ACC112 (cell line): Measurements from ENCODE around the gene CAP2.

Experiments
- H2AFZ ChIP-seq: fragments of 200-600 bp; sonication (generic); one replicate; pipeline ENCODE4 v1.6.0; 2017; ENCODE audit warnings: antibody characterized with exemption, low read length; ENCODE audit not compliant: unreplicated experiment
- H3K27ac ChIP-seq: fragments of 200-600 bp; sonication (generic); 2 replicates; pipeline ENCODE4 v1.5.1; 2014; ENCODE audit warnings: low read depth, mild to moderate bottlenecking, antibody characterized with exemption, low read length, moderate library complexity
- H3K27me3 ChIP-seq: fragments of 200-600 bp; sonication (generic); 2 replicates; pipeline ENCODE4 v1.6.1; 2014; ENCODE audit warnings: mild to moderate bottlenecking, antibody characterized with exemption, low read length, moderate library complexity, mixed read lengths; ENCODE audit not compliant: insufficient read depth
- H3K36me3 ChIP-seq: fragments of 200-600 bp; sonication (generic); 2 replicates; pipeline ENCODE4 v1.6.1; 2016; ENCODE audit warnings: mild to moderate bottlenecking, antibody characterized with exemption, low read length, moderate library complexity, mixed read lengths; ENCODE audit not compliant: insufficient read depth
- H3K4me1 ChIP-seq: fragments of 200-600 bp; sonication (generic); one replicate; pipeline ENCODE4 v1.6.1; 2016; ENCODE audit warnings: low read length, mixed read lengths; ENCODE audit not compliant: insufficient read depth, unreplicated experiment, control insufficient read depth
- H3K4me3 ChIP-seq: fragments of 200-600 bp; sonication (generic); 2 replicates; pipeline ENCODE4 v1.5.1; 2014; ENCODE audit warnings: mild to moderate bottlenecking, low read depth, low read length
- H3K79me2 ChIP-seq: fragments of 200-600 bp; sonication (generic); one replicate; pipeline ENCODE4 v1.6.0; 2016; ENCODE audit warnings: low read length; ENCODE audit not compliant: control insufficient read depth, unreplicated experiment, insufficient read depth

Gene CAP2

DNA sequence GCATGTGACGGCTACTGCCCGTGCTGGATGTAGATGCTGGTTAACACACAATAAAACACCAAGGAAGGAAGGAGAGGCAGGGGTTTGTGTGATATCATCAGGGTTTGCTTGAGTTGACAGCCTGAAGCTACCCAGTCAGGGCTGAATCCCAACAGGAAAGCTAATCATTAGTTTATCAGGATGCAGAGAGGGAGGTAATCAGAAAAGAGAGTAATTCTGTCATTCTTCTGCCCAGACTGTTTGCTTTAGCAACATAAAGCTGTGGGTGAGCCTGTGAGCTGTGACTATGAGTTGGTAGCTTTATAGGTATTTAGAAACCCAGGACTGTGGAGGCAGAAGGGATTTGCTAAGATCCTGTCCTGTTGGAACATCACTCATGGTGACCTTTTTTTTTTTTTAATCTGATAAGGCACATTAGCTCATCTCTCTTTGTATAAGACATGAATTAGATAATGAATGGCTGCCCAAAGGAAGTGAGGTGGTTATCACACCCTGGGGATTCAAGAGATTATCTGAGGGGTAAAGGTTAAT, 79.3 kb downstream of the CAP2 start:
- H3K27ac ChIP-seq: no peak overlapping the region
- no peak overlapping the region for H2AFZ ChIP-seq
- no peak overlapping the region for H3K4me3 ChIP-seq

DNA sequence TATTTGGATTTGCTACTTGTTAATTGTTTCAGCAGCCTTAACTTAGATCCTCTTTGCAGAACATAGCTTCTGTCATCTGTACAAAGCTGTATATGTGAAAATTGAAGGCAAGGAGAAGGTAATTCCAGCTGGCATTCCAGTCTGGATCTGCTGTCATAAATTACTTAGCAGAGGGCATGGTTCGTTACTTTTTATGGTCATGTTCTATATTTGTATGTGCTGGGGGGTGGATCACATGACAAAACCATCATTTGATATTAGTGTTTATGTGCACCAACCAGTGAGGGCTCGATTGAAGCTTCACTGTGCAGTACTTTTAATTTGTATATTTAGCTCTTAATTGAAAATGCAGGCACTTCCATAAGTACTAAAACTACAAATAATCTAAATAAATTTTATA, 80.2 kb downstream of the CAP2 start:
- H3K4me1 ChIP-seq: peaks cover 9% of the 10 kb centered on the region
- H3K4me3 ChIP-seq: no peak overlapping the region
- no peaks in the 10 kb centered on the region for H3K79me2 ChIP-seq
- H3K36me3 ChIP-seq: no peaks in the 10 kb centered on the region
- no peaks in the 10 kb centered on the region for H3K27me3 ChIP-seq
- no peak overlapping the region for H2AFZ ChIP-seq
- no peak overlapping the region for H3K27ac ChIP-seq

More for the DNA sequence above, 79.3 kb downstream of the CAP2 start:
- Histone ChIP-seq H3K4me1 (peaks cover 9% of the 10 kb centered on the region), H3K36me3 (no peaks in the 10 kb centered on the region), H3K27me3 (no peaks in the 10 kb centered on the region), H3K79me2 (no peaks in the 10 kb centered on the region)

DNA sequence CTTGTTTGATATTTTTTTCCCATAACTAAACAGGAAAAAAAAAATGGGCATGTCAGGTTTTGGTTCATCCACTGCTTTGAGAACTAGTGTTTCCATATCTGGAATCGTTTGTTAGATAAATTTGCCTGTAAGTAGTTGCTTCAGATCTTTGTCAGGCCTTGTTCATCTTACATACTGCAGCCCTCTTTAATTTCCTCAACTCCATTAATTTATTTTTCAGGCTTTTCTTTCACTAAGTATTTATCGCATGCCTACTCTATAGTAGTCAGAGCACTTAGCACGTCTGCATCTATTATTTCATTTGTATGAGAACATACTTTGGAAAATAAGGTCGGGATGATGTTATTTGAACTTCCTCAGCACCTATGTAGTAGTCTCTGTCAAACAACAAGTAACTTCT, 80.9 kb downstream of the CAP2 start:
- H3K4me3 ChIP-seq: no peak overlapping the region
- peaks cover 9% of the 10 kb centered on the region for H3K4me1 ChIP-seq
- no peaks in the 10 kb centered on the region for H3K36me3 ChIP-seq
- H3K27ac ChIP-seq: no peak overlapping the region
- no peaks in the 10 kb centered on the region for H3K27me3 ChIP-seq
- H3K79me2 ChIP-seq: no peaks in the 10 kb centered on the region
- no peak overlapping the region for H2AFZ ChIP-seq

DNA sequence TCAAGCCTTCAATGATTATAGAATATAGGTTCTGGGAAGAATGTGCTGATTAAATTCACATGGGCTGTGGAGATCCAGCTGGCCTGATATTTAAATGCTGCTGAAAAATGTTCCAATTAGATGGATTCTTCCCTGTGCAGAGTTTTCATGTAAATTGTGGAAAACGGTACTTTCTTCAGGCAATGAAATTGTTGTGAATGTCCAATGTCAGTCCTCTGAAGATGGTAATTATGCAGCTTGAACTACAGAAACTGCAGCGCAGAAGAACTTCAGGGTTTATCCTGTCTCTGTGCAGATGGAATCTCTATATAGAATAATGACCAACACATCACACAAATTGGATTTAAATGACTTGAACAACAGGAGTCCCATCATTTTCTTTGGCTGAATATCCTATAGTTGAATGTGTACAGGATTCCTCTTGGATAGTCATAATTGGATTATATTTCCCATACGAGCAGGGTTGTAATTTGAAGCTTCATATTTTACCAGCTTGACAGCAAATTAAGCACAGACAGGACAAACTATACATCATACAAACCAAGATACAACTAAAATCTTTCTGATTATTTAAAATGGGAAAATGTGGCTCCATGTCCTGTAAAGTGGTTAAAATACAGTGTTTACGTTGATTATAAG, 82.3 kb downstream of the CAP2 start:
- H3K4me3 ChIP-seq: no peak overlapping the region
- H3K79me2 ChIP-seq: no peaks in the 10 kb centered on the region
- peaks cover 3% of the 10 kb centered on the region for H3K4me1 ChIP-seq
- no peaks in the 10 kb centered on the region for H3K27me3 ChIP-seq
- no peak overlapping the region for H2AFZ ChIP-seq
- H3K36me3 ChIP-seq: no peaks in the 10 kb centered on the region
- H3K27ac ChIP-seq: no peak overlapping the region

DNA sequence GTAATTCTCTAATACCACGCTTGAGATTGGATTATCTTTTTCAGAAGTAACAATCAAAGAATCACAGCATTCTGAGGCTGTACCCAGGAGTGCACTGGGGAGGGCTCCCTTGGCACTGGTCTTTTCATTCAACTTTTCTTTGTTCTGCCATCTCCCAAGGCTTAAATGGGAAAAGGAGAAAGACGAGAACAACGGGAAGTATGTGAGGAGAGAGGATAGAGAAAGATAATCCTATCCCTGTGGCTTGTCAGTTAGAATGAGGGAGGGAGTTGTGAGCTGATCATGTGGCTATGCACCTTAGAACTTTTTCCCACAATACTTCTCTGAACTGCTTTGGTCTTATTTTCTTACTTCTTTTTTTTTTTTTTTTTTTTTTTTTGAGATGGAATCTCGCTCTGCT, 83.1 kb downstream of the CAP2 start:
- no peaks in the 10 kb centered on the region for H3K27me3 ChIP-seq
- no peaks in the 10 kb centered on the region for H3K36me3 ChIP-seq
- H3K27ac ChIP-seq: no peak overlapping the region
- no peak overlapping the region for H3K4me3 ChIP-seq
- H2AFZ ChIP-seq: no peak overlapping the region
- no peaks in the 10 kb centered on the region for H3K4me1 ChIP-seq
- no peaks in the 10 kb centered on the region for H3K79me2 ChIP-seq

DNA sequence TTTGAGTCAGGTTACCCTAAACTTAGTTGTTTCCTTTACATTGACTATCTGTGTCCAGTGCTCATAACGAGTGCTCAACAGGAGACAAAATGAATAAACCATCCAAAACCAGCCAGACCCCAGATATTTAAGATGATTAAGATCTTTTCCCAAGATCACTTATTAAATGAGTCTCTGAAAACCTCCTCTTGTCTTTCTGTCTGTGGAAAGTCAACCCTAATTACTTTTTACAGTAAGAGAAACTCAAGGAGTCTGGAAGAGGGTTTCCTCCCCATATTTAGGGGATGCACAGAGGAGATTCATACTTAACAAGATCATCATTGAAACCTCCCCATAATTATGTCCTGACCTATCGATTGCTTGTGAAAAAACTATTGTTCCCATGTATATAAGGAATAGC, 84.0 kb downstream of the CAP2 start:
- Histone ChIP-seq H3K4me3 (no peak overlapping the region), H2AFZ (no peak overlapping the region), H3K4me1 (no peaks in the 10 kb centered on the region), H3K27me3 (no peaks in the 10 kb centered on the region), H3K79me2 (no peaks in the 10 kb centered on the region), H3K27ac (no peak overlapping the region), H3K36me3 (no peaks in the 10 kb centered on the region)

DNA sequence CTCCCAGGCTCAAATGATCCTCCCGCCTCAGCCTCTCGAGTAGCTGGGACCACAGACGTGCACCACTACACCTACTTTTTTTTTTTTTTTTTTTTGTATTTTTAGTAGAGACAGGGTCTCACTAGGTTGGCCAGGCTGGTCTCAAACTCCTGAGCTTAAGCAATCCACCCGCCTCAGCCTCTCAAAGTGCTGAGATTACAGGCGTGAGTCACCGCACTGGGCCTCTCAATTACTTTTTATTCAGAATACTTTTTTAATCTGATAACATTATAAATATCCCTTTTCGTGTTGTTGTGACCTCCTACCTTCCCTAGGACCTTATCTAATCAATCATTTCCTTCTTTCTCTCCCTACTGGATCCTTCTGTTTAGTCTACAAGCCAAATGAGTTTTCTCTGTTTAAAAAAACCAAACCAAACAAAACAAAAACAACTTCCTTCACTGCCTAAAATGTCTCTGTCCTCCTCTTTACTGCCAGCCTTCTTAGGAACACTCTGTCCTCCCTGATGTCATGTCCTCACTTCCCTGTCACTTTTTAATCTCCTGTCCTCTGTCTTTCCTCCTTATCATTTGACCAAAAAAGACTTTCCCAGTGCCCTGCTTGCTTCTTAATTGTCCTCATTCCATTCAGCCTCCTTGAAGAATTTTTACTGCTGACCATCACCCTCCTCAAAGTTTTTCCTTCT, 85.0 kb downstream of the CAP2 start:
- Histone ChIP-seq H3K27me3 (no peaks in the 10 kb centered on the region), H3K79me2 (no peaks in the 10 kb centered on the region), H3K36me3 (no peaks in the 10 kb centered on the region), H3K4me3 (no peak overlapping the region), H3K4me1 (no peaks in the 10 kb centered on the region), H3K27ac (no peak overlapping the region), H2AFZ (no peak overlapping the region)

DNA sequence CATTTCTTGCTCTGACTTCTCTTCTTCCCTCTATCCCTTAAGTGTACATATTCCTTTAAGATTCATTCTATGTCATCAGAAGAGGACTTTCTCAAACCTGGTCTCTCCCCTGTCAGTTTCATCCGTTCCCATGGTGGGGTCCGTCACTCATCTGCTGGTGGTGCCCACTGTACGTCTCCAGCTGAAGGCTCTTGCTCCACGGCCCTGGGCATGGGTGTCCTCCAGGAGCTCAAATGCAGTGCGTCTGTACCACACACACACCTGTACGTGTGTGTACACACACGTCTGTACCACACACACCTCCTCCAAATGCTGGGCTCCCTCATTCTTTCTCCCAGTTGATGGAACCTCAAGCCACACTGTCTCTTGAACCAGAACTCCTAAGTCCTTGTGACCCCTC, 85.6 kb downstream of the CAP2 start:
- Histone ChIP-seq H3K4me3 (no peak overlapping the region), H2AFZ (no peak overlapping the region), H3K79me2 (no peaks in the 10 kb centered on the region), H3K4me1 (no peaks in the 10 kb centered on the region), H3K36me3 (no peaks in the 10 kb centered on the region), H3K27ac (no peak overlapping the region), H3K27me3 (no peaks in the 10 kb centered on the region)

DNA sequence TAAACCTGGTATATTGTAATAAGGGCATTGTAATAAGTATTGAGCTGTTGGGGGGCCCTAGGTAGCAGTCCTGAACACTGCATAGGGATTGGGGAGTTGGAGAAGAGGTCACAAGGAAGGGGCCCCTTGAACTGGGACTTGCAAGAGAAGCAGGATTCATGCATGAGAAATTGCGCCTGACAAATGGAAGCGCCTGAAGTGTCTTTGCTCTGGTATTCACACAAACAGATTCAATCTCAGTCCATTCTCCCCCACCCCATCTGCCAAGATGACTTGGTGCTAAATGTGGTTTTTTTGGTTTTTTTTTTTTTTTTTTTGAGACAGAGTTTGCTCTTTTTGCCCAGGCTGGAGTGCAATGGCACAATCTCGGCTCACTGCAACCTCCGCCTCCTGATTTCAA, 87.1 kb downstream of the CAP2 start:
- Histone ChIP-seq H3K27me3 (no peaks in the 10 kb centered on the region), H3K4me3 (no peak overlapping the region)

DNA sequence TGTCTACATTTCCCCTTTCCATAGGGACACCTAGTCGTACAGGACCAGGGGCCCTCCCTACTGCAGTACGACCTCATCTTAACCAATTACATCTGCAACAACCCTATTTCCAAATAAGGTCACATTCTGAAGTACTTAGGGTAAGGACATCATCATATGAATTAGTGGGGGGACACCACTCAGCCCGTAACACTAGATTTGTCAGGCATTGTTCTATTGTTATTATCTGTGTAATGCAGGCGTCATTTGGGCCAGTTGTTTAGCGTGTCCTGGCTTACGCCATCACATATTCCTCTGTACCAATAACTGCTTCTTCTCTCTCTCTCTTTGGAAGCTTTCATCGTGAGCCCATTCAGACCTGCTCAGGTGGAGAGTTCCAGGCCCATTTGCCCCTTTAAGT, 89.3 kb downstream of the CAP2 start:
- H3K79me2 ChIP-seq: no peaks in the 10 kb centered on the region
- no peaks in the 10 kb centered on the region for H3K36me3 ChIP-seq
- no peaks in the 10 kb centered on the region for H3K4me1 ChIP-seq
- H3K27ac ChIP-seq: no peak overlapping the region
- H2AFZ ChIP-seq: no peak overlapping the region
- H3K4me3 ChIP-seq: no peak overlapping the region
- H3K27me3 ChIP-seq: no peaks in the 10 kb centered on the region

More for the DNA sequence above, 87.1 kb downstream of the CAP2 start:
- Histone ChIP-seq H2AFZ (no peak overlapping the region), H3K4me1 (no peaks in the 10 kb centered on the region), H3K27ac (no peak overlapping the region), H3K36me3 (no peaks in the 10 kb centered on the region), H3K79me2 (no peaks in the 10 kb centered on the region)

DNA sequence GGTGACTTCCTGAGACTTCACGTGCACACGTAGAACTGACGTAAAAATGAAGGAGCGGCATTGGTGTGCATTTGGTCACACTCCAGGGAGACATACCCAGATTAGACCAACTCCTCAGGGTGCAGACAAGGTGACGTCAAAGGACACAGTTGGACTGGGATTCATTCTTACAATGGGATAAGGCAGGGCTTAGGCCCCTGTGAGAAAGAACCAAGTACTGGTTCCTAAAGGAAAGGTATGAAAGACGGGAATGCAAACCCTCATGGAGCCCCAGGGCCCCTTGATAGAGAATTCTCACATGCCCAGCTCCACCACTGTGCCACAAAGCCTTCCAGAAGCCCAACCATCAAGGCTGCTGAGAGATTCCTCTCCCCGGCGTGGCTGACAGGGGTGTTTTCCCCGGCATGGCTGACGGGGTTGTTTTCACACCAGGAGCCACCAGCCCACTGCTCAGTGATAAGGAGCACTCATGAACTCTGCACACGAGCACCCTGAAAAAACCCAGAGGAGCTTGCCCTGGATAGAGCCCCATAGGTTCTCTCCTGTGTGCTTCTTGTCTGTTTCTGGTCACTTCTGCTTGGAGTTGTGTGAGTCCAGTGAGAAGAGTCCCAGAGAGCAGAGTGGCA, 90.1 kb downstream of the CAP2 start:
- H2AFZ ChIP-seq: no peak overlapping the region

More for the DNA sequence above, 90.1 kb downstream of the CAP2 start:
- no peak overlapping the region for H3K27ac ChIP-seq
- H3K27me3 ChIP-seq: no peaks in the 10 kb centered on the region
- no peaks in the 10 kb centered on the region for H3K79me2 ChIP-seq
- no peak overlapping the region for H3K4me3 ChIP-seq
- no peaks in the 10 kb centered on the region for H3K4me1 ChIP-seq
- no peaks in the 10 kb centered on the region for H3K36me3 ChIP-seq
